ENCODE measurements around the gene LIPN. TPM values are rescaled to one million over a fixed set of nuclear protein-coding genes. Genes with fewer than 3 reads are reported as not detected.
A peak's percentile ranks its signal among the peaks of the same experiment; 100 is the strongest.

LIPN gene
- polyA plus RNA-seq, 4 donors, result 0.04 TPM; not detected in 3

- DNase-seq (no peak), FAIRE-seq (no peak)
- no peaks in the 10 kb centered on the region for H3K4me1 ChIP-seq (ENCODE audit: control insufficient read depth in 3 of 3, insufficient read depth in 2 of 3, low read depth in 1 of 3, low read length in 2 of 3)
- no peaks in the 10 kb centered on the region for H3K9me3 ChIP-seq (ENCODE audit: control insufficient read depth in 2 of 2, insufficient read depth in 1 of 2, low read depth in 1 of 2, low read length in 1 of 2)
- no peak overlapping the region for H3K4me3 ChIP-seq (ENCODE audit: low read depth in 1 of 3, low read length in 3 of 3)
- H3K27ac ChIP-seq (ENCODE audit: low read depth in 1 of 3, low read length in 2 of 3), result no peak overlapping the region
- no peaks in the 10 kb centered on the region for H3K36me3 ChIP-seq (ENCODE audit: control insufficient read depth in 3 of 3, insufficient read depth in 2 of 3, low read depth in 1 of 3, low read length in 3 of 3)
- no peaks in the 10 kb centered on the region for H3K27me3 ChIP-seq (ENCODE audit: control insufficient read depth in 3 of 3, insufficient read depth in 3 of 3, low read length in 3 of 3)
Measured at GRCh38 chr10:88788924-88789323, 29.1 kb downstream of the LIPN start.

GRCh38 chr10:88791924-88792323 is 32.1 kb downstream of the LIPN start:
- Histone ChIP-seq H3K9me3 (ENCODE audit: control insufficient read depth in 2 of 2, insufficient read depth in 1 of 2, low read depth in 1 of 2, low read length in 1 of 2) (no peaks in the 10 kb centered on the region), H3K27me3 (ENCODE audit: control insufficient read depth in 3 of 3, insufficient read depth in 3 of 3, low read length in 3 of 3) (no peaks in the 10 kb centered on the region), H3K4me3 (ENCODE audit: low read depth in 1 of 3, low read length in 3 of 3) (no peak overlapping the region), H3K27ac (ENCODE audit: low read depth in 1 of 3, low read length in 2 of 3) (no peak overlapping the region), H3K36me3 (ENCODE audit: control insufficient read depth in 3 of 3, insufficient read depth in 2 of 3, low read depth in 1 of 3, low read length in 3 of 3) (no peaks in the 10 kb centered on the region), H3K4me1 (ENCODE audit: control insufficient read depth in 3 of 3, insufficient read depth in 2 of 3, low read depth in 1 of 3, low read length in 2 of 3) (no peaks in the 10 kb centered on the region)
- 51 to 53% (median 53%) methylated on average over 2 of the region's 2 CpGs for WGBS, 3 donors
- FAIRE-seq, result no peak
- DNase-seq, result peak; percentile 26 to 44

GRCh38 chr10:88792661-88793060 is 32.8 kb downstream of the LIPN start:
- Histone ChIP-seq H3K27me3 (ENCODE audit: control insufficient read depth in 3 of 3, insufficient read depth in 3 of 3, low read length in 3 of 3) (no peaks in the 10 kb centered on the region), H3K9me3 (ENCODE audit: control insufficient read depth in 2 of 2, insufficient read depth in 1 of 2, low read depth in 1 of 2, low read length in 1 of 2) (no peaks in the 10 kb centered on the region), H3K4me3 (ENCODE audit: low read depth in 1 of 3, low read length in 3 of 3) (no peak overlapping the region), H3K4me1 (ENCODE audit: control insufficient read depth in 3 of 3, insufficient read depth in 2 of 3, low read depth in 1 of 3, low read length in 2 of 3) (no peaks in the 10 kb centered on the region), H3K27ac (ENCODE audit: low read depth in 1 of 3, low read length in 2 of 3) (no peak overlapping the region), H3K36me3 (ENCODE audit: control insufficient read depth in 3 of 3, insufficient read depth in 2 of 3, low read depth in 1 of 3, low read length in 3 of 3) (no peaks in the 10 kb centered on the region)
- no peak for FAIRE-seq
- peak in 1 of 2 donors; percentile 43 for DNase-seq
- 78 to 81% (median 80%) methylated on average over 4 of the region's 4 CpGs for WGBS, 3 donors

- Histone ChIP-seq H3K36me3 (ENCODE audit: control insufficient read depth in 3 of 3, insufficient read depth in 2 of 3, low read depth in 1 of 3, low read length in 3 of 3) (no peaks in the 10 kb centered on the region), H3K9me3 (ENCODE audit: control insufficient read depth in 2 of 2, insufficient read depth in 1 of 2, low read depth in 1 of 2, low read length in 1 of 2) (no peaks in the 10 kb centered on the region), H3K27ac (ENCODE audit: low read depth in 1 of 3, low read length in 2 of 3) (no peak overlapping the region), H3K4me1 (ENCODE audit: control insufficient read depth in 3 of 3, insufficient read depth in 2 of 3, low read depth in 1 of 3, low read length in 2 of 3) (no peaks in the 10 kb centered on the region), H3K4me3 (ENCODE audit: low read depth in 1 of 3, low read length in 3 of 3) (no peak overlapping the region), H3K27me3 (ENCODE audit: control insufficient read depth in 3 of 3, insufficient read depth in 3 of 3, low read length in 3 of 3) (no peaks in the 10 kb centered on the region)
- 33 to 44% (median 33%) methylated on average over 2 of the region's 2 CpGs for WGBS, 3 donors
- no peak for DNase-seq
- no peak for FAIRE-seq
Measured at GRCh38 chr10:88793712-88794299, 34.0 kb downstream of the LIPN start.

- DNase-seq, result no peak
- no peaks in the 10 kb centered on the region for H3K36me3 ChIP-seq (ENCODE audit: control insufficient read depth in 3 of 3, insufficient read depth in 2 of 3, low read depth in 1 of 3, low read length in 3 of 3)
- no peaks in the 10 kb centered on the region for H3K27me3 ChIP-seq (ENCODE audit: control insufficient read depth in 3 of 3, insufficient read depth in 3 of 3, low read length in 3 of 3)
- H3K4me1 ChIP-seq (ENCODE audit: control insufficient read depth in 3 of 3, insufficient read depth in 2 of 3, low read depth in 1 of 3, low read length in 2 of 3), result no peaks in the 10 kb centered on the region
- 78 to 82% (median 81%) methylated on average over 1 of the region's 1 CpG for WGBS, 3 donors
- H3K9me3 ChIP-seq (ENCODE audit: control insufficient read depth in 2 of 2, insufficient read depth in 1 of 2, low read depth in 1 of 2, low read length in 1 of 2), result no peaks in the 10 kb centered on the region
- no peak for FAIRE-seq
- H3K27ac ChIP-seq (ENCODE audit: low read depth in 1 of 3, low read length in 2 of 3), result no peak overlapping the region
- H3K4me3 ChIP-seq (ENCODE audit: low read depth in 1 of 3, low read length in 3 of 3), result no peak overlapping the region
Measured at GRCh38 chr10:88794731-88795130, 34.9 kb downstream of the LIPN start.

- no peak overlapping the region for H3K4me3 ChIP-seq (ENCODE audit: low read depth in 1 of 3, low read length in 3 of 3)
- H3K9me3 ChIP-seq (ENCODE audit: control insufficient read depth in 2 of 2, insufficient read depth in 1 of 2, low read depth in 1 of 2, low read length in 1 of 2), result no peaks in the 10 kb centered on the region
- no peaks in the 10 kb centered on the region for H3K36me3 ChIP-seq (ENCODE audit: control insufficient read depth in 3 of 3, insufficient read depth in 2 of 3, low read depth in 1 of 3, low read length in 3 of 3)
- no peak overlapping the region for H3K27ac ChIP-seq (ENCODE audit: low read depth in 1 of 3, low read length in 2 of 3)
- H3K27me3 ChIP-seq (ENCODE audit: control insufficient read depth in 3 of 3, insufficient read depth in 3 of 3, low read length in 3 of 3), result no peaks in the 10 kb centered on the region
- DNase-seq, result no peak
- no peaks in the 10 kb centered on the region for H3K4me1 ChIP-seq (ENCODE audit: control insufficient read depth in 3 of 3, insufficient read depth in 2 of 3, low read depth in 1 of 3, low read length in 2 of 3)
- no peak for FAIRE-seq
- 89 to 90% (median 89%) methylated on average over 2 of the region's 2 CpGs for WGBS, 3 donors
Measured at GRCh38 chr10:88800152-88801125, 40.6 kb downstream of the LIPN start.

- Histone ChIP-seq H3K9me3 (ENCODE audit: control insufficient read depth in 2 of 2, insufficient read depth in 1 of 2, low read depth in 1 of 2, low read length in 1 of 2) (no peaks in the 10 kb centered on the region), H3K27me3 (ENCODE audit: control insufficient read depth in 3 of 3, insufficient read depth in 3 of 3, low read length in 3 of 3) (no peaks in the 10 kb centered on the region), H3K27ac (ENCODE audit: low read depth in 1 of 3, low read length in 2 of 3) (no peak within 1 kb of the TSS), H3K36me3 (ENCODE audit: control insufficient read depth in 3 of 3, insufficient read depth in 2 of 3, low read depth in 1 of 3, low read length in 3 of 3) (no peaks in the 10 kb centered on the region), H3K4me3 (ENCODE audit: low read depth in 1 of 3, low read length in 3 of 3) (no peak within 1 kb of the TSS), H3K4me1 (ENCODE audit: control insufficient read depth in 3 of 3, insufficient read depth in 2 of 3, low read depth in 1 of 3, low read length in 2 of 3) (no peaks in the 10 kb centered on the region)
- no peak for FAIRE-seq
- 68 to 76% (median 76%) methylated on average over 2 of the region's 2 CpGs for WGBS, 3 donors
- no peak for DNase-seq
Measured at GRCh38 chr10:88802523-88803285, 42.9 kb downstream of the LIPN start, which contains the start of gene LIPM. LIPM (plus strand) TSS chr10:88802730; CDS start chr10:88802897, 167 bp downstream.

GRCh38 chr10:88803641-88804040 is 43.8 kb downstream of the LIPN start:
- Histone ChIP-seq H3K9me3 (ENCODE audit: control insufficient read depth in 2 of 2, insufficient read depth in 1 of 2, low read depth in 1 of 2, low read length in 1 of 2) (no peaks in the 10 kb centered on the region), H3K4me1 (ENCODE audit: control insufficient read depth in 3 of 3, insufficient read depth in 2 of 3, low read depth in 1 of 3, low read length in 2 of 3) (no peaks in the 10 kb centered on the region), H3K27me3 (ENCODE audit: control insufficient read depth in 3 of 3, insufficient read depth in 3 of 3, low read length in 3 of 3) (no peaks in the 10 kb centered on the region), H3K36me3 (ENCODE audit: control insufficient read depth in 3 of 3, insufficient read depth in 2 of 3, low read depth in 1 of 3, low read length in 3 of 3) (no peaks in the 10 kb centered on the region), H3K27ac (ENCODE audit: low read depth in 1 of 3, low read length in 2 of 3) (no peak overlapping the region), H3K4me3 (ENCODE audit: low read depth in 1 of 3, low read length in 3 of 3) (no peak overlapping the region)
- 91 to 96% (median 94%) methylated on average over 2 of the region's 2 CpGs for WGBS, 3 donors
- FAIRE-seq (no peak), DNase-seq (no peak)

Measured in small intestine (tissue), 7 donors.